Ectodermal cell (in vitro differentiated cells): ENCODE measurements around the gene WBP2.

Experiments
- H3K27ac ChIP-seq: 2 replicates; pipeline ENCODE4 v1.7.0; 2013; ENCODE audit warnings: mild to moderate bottlenecking, low read depth, low read length; ENCODE audit not compliant: insufficient read depth, poor library complexity, severe bottlenecking
- H3K27me3 ChIP-seq: 2 replicates; pipeline ENCODE4 v1.7.0; 2013; ENCODE audit warnings: mild to moderate bottlenecking, low read length; ENCODE audit not compliant: insufficient read depth, control insufficient read depth, poor library complexity, severe bottlenecking
- H3K36me3 ChIP-seq: one replicate; pipeline ENCODE4 v1.7.0; 2013; ENCODE audit warnings: low read length; ENCODE audit not compliant: control insufficient read depth, insufficient read depth
- H3K4me1 ChIP-seq: one replicate; pipeline ENCODE4 v1.7.0; 2013; ENCODE audit warnings: low read length; ENCODE audit not compliant: control insufficient read depth, insufficient read depth
- H3K4me3 ChIP-seq: 2 replicates; pipeline ENCODE4 v1.7.0; 2013; ENCODE audit warnings: low read depth, low read length, control low read depth; ENCODE audit not compliant: insufficient read depth
- H3K9me3 ChIP-seq: 2 replicates; pipeline ENCODE4 v1.7.0; 2013; ENCODE audit warnings: mild to moderate bottlenecking, low read length, moderate library complexity; ENCODE audit not compliant: control insufficient read depth
- WGBS, 2 experiments: methylation state at CpG; one replicate each; pipeline ENCODE4 v1.1.7; 2013; ENCODE audit warnings: missing lambda C conversion rate in 2 of 2; 5-methylcytosine and 5-hydroxymethylcytosine counted together

Gene WBP2

DNA sequence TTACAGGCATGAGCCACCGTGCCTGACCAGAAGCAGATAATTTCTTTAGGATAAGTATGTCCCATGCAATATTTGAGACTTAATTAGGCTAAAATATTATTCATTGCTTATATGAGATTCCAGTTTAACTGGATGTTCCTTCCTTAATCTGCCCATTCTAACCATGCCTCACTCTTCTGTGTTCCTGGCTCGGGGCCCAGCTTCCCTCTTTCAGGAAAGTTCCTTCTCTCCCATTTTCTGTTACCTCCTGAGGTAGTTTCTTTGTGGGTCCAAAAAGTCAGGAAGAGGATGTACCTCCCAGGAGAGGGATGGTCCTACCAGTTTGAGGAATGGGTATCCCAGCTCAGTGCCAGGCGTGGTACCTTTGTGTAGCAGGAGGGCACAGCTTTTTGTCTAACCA, 47.3 kb downstream of the WBP2 start:
- Histone ChIP-seq H3K27me3 (no peaks in the 10 kb centered on the region), H3K36me3 (peaks cover 23% of the 10 kb centered on the region), H3K27ac (no peak overlapping the region), H3K9me3 (no peaks in the 10 kb centered on the region), H3K4me3 (no peak overlapping the region), H3K4me1 (no peaks in the 10 kb centered on the region)
- WGBS, 2 experiments, result 89 to 96% methylated on average over 3 of the region's 3 CpGs

DNA sequence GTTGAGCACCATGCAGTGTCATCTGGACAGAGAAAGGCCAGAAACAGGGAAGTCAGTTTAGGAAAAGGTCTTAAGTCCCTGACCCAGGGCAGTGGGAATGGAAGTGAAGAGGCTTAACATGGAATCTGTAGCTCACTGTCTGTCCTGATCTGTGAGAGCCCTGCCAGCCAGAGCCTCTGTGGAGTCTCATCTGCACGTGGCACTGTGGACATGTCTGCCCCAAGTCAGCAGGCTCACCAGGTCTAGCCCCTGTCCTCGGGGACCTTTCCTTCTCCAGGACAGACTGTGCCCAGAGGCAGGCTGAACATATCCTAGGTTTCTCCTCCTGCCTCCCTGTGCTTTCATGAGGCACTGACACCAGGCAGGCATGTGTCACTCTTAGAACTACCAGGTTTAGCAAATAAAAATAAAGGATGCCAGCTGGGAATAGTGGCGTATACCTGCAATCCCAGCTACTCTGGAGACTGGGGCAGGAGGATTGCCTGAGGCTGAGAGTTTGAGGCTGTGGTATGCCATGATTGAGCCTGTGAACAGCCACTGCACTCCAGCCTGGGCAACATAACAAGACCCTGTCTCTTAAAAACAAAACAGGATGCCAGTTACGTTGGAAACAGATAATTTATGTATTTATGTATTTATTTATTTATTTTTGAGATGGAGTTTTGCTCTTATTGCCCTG, 48.2 kb downstream of the WBP2 start:
- Histone ChIP-seq H3K4me1 (no peaks in the 10 kb centered on the region), H3K4me3 (no peak overlapping the region), H3K36me3 (peaks cover 14% of the 10 kb centered on the region), H3K27me3 (no peaks in the 10 kb centered on the region), H3K27ac (no peak overlapping the region), H3K9me3 (no peaks in the 10 kb centered on the region)
- 92 to 98% methylated on average over 3 to 4 of the region's 4 CpGs for WGBS, 2 experiments

DNA sequence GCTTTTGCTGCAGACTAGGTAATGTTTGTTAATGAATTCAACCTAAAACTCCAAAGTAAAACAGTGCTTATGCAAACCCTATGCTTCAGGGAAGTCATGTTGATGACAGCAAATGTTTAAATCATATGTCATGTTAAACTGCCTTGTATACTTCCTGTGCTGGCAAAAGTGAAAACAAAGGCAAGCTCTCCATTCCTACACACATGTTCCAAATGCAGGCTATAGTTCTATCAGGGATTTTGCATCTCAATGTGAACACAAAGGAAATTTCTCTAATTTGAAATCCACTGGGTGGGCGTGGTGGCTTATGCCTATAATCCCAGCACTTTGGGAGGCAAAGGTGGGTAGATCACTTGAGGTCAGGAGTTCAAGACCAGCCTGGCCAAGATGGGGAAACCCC, 51.3 kb downstream of the WBP2 start:
- Histone ChIP-seq H3K27ac (no peak overlapping the region), H3K27me3 (no peaks in the 10 kb centered on the region), H3K4me3 (no peak overlapping the region), H3K4me1 (no peaks in the 10 kb centered on the region), H3K9me3 (no peaks in the 10 kb centered on the region), H3K36me3 (peaks cover 6% of the 10 kb centered on the region)
- 92 to 94% methylated on average over 1 of the region's 1 CpG for WGBS, 2 experiments

DNA sequence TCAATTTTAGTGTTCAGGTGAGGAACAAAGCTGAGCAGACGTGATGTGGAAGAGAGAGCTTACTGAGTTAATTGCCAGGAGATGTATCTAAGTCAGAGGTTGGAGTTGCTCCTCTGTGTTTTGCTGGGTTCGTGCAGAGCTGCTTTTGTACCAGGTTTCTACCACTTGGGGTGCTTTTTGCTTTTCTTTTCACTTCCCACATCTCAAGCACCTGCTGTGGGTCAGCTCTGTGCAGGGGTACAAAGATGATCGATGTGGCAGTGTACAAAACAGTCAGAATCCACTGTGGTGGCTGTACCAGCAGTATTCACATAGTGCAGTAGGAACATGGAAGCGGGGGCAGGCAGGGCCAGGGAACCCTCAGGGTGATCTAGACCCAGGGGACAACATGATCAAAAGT, 55.7 kb downstream of the WBP2 start:
- H3K9me3 ChIP-seq, result no peaks in the 10 kb centered on the region
- H3K4me3 ChIP-seq, result no peak overlapping the region
- H3K27ac ChIP-seq, result no peak overlapping the region
- no peaks in the 10 kb centered on the region for H3K4me1 ChIP-seq
- 92 to 96% methylated on average over 4 of the region's 4 CpGs for WGBS, 2 experiments
- no peaks in the 10 kb centered on the region for H3K27me3 ChIP-seq
- H3K36me3 ChIP-seq, result peaks cover 23% of the 10 kb centered on the region

DNA sequence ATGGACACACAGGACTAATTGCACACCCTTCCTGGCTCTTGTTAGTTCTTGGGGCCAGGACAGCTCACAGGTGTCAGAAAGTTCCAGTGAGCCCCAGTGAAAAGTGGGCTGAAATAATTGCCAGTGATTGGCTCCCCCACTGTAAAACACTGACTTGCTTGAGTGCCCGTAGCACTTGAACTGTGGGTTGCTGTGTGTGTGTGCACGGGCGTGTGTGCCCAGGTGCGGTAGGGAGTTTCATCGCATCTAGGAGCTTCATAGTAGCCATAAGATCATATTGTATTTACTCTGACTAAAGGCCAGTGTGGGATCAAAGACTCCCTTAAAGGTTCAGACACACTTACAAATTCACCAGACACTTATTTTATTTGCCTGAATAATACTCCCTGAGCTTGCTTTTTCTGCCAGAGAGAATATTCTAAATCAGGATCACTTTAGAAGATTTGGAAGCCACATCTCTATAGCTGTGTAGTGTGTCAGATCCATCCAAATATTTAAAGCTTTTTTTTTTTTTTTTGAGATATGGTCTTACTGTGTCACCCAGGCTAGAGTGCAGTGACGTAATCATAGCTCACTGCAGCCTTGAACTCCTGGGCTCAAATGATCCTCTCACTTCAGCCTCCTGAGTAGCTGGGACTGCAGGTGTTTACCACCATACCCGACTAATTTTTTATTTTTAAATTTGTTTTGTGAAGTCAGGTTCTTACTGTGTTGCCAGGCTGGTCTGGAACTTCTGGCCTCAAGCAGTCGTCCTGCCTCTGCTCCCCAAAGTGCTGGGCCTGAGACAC, 59.1 kb downstream of the WBP2 start:
- peaks cover 28% of the 10 kb centered on the region for H3K36me3 ChIP-seq
- no peaks in the 10 kb centered on the region for H3K27me3 ChIP-seq
- WGBS, 2 experiments, result 94 to 96% methylated on average over 6 to 8 of the region's 8 CpGs

More for the DNA sequence above, 59.1 kb downstream of the WBP2 start:
- Histone ChIP-seq H3K4me3 (no peak overlapping the region), H3K27ac (no peak overlapping the region), H3K9me3 (no peaks in the 10 kb centered on the region), H3K4me1 (no peaks in the 10 kb centered on the region)
